ENCODE measurements around the gene ELMO1.

The ELMO1 gene

GRCh38 chr7:37216156-37216852 is 232.4 kb downstream of the ELMO1 start:
- H3K4me1 ChIP-seq: no peaks in the 10 kb centered on the region
- no peaks in the 10 kb centered on the region for H3K9me3 ChIP-seq (ENCODE audit: control insufficient read depth, low read length)
- H3K27me3 ChIP-seq (ENCODE audit: control insufficient read depth, insufficient read depth, low read length): no peaks in the 10 kb centered on the region
- no peak overlapping the region for H2AFZ ChIP-seq
- H3K4me3 ChIP-seq (ENCODE audit: low read depth, low read length): no peak overlapping the region
- H3K9ac ChIP-seq: no peak overlapping the region
- no peaks in the 10 kb centered on the region for H3K79me2 ChIP-seq
- TF ChIP-seq, protein P1, sequence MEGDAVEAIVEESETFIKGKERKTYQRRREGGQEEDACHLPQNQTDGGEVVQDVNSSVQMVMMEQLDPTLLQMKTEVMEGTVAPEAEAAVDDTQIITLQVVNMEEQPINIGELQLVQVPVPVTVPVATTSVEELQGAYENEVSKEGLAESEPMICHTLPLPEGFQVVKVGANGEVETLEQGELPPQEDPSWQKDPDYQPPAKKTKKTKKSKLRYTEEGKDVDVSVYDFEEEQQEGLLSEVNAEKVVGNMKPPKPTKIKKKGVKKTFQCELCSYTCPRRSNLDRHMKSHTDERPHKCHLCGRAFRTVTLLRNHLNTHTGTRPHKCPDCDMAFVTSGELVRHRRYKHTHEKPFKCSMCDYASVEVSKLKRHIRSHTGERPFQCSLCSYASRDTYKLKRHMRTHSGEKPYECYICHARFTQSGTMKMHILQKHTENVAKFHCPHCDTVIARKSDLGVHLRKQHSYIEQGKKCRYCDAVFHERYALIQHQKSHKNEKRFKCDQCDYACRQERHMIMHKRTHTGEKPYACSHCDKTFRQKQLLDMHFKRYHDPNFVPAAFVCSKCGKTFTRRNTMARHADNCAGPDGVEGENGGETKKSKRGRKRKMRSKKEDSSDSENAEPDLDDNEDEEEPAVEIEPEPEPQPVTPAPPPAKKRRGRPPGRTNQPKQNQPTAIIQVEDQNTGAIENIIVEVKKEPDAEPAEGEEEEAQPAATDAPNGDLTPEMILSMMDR (IDR thresholded peaks at IDR 0.05): no peak
- H3K36me3 ChIP-seq (ENCODE audit: control insufficient read depth, insufficient read depth, low read length): no peaks in the 10 kb centered on the region
- no peak overlapping the region for H3K4me2 ChIP-seq (ENCODE audit: low read length)
- H3K27ac ChIP-seq: no peak overlapping the region

- Histone ChIP-seq H3K36me3 (ENCODE audit: control insufficient read depth, insufficient read depth, low read length) (no peaks in the 10 kb centered on the region), H3K4me1 (no peaks in the 10 kb centered on the region), H3K9me3 (ENCODE audit: control insufficient read depth, low read length) (no peaks in the 10 kb centered on the region), H3K9ac (no peak overlapping the region), H3K27me3 (ENCODE audit: control insufficient read depth, insufficient read depth, low read length) (no peaks in the 10 kb centered on the region), H3K4me3 (ENCODE audit: low read depth, low read length) (no peak overlapping the region), H3K4me2 (ENCODE audit: low read length) (no peak overlapping the region), H3K27ac (no peak overlapping the region), H2AFZ (no peak overlapping the region), H3K79me2 (no peaks in the 10 kb centered on the region)
- TF ChIP-seq, protein P1 (IDR thresholded peaks at IDR 0.05): no peak
Observed at GRCh38 chr7:37215290-37215923, 233.3 kb downstream of the ELMO1 start.

GRCh38 chr7:37212556-37212955 is 236.1 kb downstream of the ELMO1 start:
- no peaks in the 10 kb centered on the region for H3K36me3 ChIP-seq (ENCODE audit: control insufficient read depth, insufficient read depth, low read length)
- H2AFZ ChIP-seq: no peak overlapping the region
- H3K4me2 ChIP-seq (ENCODE audit: low read length): no peak overlapping the region
- no peak overlapping the region for H3K27ac ChIP-seq
- H3K79me2 ChIP-seq: no peaks in the 10 kb centered on the region
- H3K27me3 ChIP-seq (ENCODE audit: control insufficient read depth, insufficient read depth, low read length): no peaks in the 10 kb centered on the region
- H3K4me3 ChIP-seq (ENCODE audit: low read depth, low read length): no peak overlapping the region
- TF ChIP-seq, protein P1 (IDR thresholded peaks at IDR 0.05): no peak
- no peak overlapping the region for H3K9ac ChIP-seq
- peaks cover 3% of the 10 kb centered on the region for H3K4me1 ChIP-seq
- no peaks in the 10 kb centered on the region for H3K9me3 ChIP-seq (ENCODE audit: control insufficient read depth, low read length)

- H3K27ac ChIP-seq: no peak overlapping the region
- no peak overlapping the region for H2AFZ ChIP-seq
- TF ChIP-seq, protein P1 (IDR thresholded peaks at IDR 0.05): no peak
- no peaks in the 10 kb centered on the region for H3K9me3 ChIP-seq (ENCODE audit: control insufficient read depth, low read length)
- H3K36me3 ChIP-seq (ENCODE audit: control insufficient read depth, insufficient read depth, low read length): no peaks in the 10 kb centered on the region
- no peaks in the 10 kb centered on the region for H3K27me3 ChIP-seq (ENCODE audit: control insufficient read depth, insufficient read depth, low read length)
- no peaks in the 10 kb centered on the region for H3K79me2 ChIP-seq
- H3K4me1 ChIP-seq: peaks cover 3% of the 10 kb centered on the region
- no peak overlapping the region for H3K4me2 ChIP-seq (ENCODE audit: low read length)
- H3K4me3 ChIP-seq (ENCODE audit: low read depth, low read length): no peak overlapping the region
- H3K9ac ChIP-seq: no peak overlapping the region
Observed at GRCh38 chr7:37212051-37212450, 236.6 kb downstream of the ELMO1 start.
